Astrocyte of the spinal cord (primary cell): Measurements from ENCODE around the gene SLC1A3.

Experiments used
- DNase-seq: peaks from one replicate; pipeline ENCODE4 v3.0.0; 2011; ENCODE audit warnings: low read depth, low spot score
- H3K4me3 ChIP-seq: 2 replicates; pipeline ENCODE4 v1.5.1; 2011; ENCODE audit warnings: low read depth, mild to moderate bottlenecking, low read length, moderate library complexity
- CTCF ChIP-seq: IDR thresholded peaks from 2 replicates; pipeline ENCODE4 v1.5.1; 2012; ENCODE audit warnings: low read depth, mild to moderate bottlenecking, low read length, inconsistent platforms
- in situ Hi-C: cut with HindIII; loops from 2 replicates; pipeline ENCODE4 v1.10.0; 2017; ENCODE audit warnings: low sequenced_read_pairs

Gene SLC1A3

GRCh38 chr5:36692791-36693763 is 86.7 kb downstream of the SLC1A3 start:
- in situ Hi-C loops: no loop called here

DNA sequence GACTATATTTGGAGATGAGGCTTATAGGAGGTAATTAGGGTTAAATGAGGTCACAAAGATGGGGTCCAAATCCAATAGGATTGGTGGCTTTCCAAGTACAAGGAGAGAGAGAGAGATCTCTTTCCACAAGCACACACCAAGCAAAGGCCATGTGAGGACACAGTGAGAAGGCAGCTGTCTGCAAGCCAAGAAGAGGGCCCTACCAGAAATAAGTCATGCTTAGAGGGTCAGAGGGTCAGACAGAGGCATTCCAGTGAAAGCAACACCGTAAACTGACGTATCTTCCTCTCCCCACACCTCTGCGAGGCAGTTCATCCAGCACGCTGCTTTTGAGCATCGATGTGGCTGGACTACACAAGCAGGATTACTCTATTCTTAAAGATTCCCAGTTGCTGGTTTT is 87.9 kb downstream of the SLC1A3 start:
- DNase-seq: no peak
- no peak for TF ChIP-seq CTCF
- in situ Hi-C loops: no loop called here
- no peak overlapping the region for H3K4me3 ChIP-seq

More at GRCh38 chr5:36692791-36693763, 86.7 kb downstream of the SLC1A3 start:
- TF ChIP-seq CTCF: peak; percentile 78
- H3K4me3 ChIP-seq: no peak overlapping the region
- DNase-seq: peak; percentile 81

- peak; percentile 86 for TF ChIP-seq CTCF
- no peak overlapping the region for H3K4me3 ChIP-seq
- DNase-seq: peak; percentile 70
- in situ Hi-C loops: no loop called here
These were observed 89.8 kb downstream of the SLC1A3 start for GRCh38 chr5:36696059-36696673.

DNA sequence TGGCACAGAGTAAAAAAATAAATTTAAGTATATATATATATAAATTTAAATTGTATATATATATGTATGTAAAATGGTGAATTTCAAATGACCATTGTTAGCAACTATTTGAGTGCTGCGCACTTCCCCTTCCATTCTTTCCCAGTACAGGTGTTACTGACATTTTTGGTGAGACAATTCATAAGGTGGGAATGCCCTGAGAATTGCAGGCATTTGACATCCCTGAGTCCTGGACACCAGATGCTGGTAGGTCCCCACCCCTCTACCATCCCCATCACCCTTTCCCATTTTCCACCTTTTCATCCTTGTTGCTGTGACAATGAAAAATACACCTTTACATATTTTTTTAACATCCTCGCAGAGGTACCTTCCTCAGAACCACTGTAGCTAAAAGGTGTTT is 91.6 kb downstream of the SLC1A3 start:
- no peak for DNase-seq
- TF ChIP-seq CTCF: no peak
- in situ Hi-C loops: no loop called here
- no peak overlapping the region for H3K4me3 ChIP-seq

DNA sequence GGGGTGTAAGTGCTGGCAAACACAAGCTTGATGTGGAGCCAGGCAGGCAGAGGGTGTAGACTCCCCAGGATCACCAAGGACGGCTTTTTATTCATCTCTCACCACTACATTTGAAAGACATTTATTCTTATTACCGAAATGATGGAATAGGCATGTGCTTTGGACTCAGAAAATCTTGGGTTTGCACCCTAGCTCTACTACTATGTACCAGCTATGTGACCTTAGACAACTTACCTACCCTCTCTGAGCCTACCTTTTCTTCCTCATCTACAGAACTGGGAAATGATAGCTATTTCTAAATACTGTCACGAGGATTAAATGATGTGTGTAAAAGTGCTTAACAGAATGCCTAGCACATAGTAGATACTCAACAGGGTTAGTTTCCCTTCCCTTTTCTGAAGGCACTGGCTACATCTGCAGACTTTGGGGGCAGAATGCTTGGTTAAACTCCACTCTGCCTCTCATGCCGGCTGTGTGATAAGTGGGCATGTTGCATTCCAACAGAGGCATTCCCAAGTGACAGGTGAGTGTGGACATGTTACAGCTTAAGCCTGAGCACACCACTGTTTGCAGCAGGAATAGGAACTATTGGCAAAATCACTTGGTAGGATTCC is 94.8 kb downstream of the SLC1A3 start:
- no peak overlapping the region for H3K4me3 ChIP-seq
- no peak for DNase-seq
- in situ Hi-C loops: no loop called here
- no peak for TF ChIP-seq CTCF

DNA sequence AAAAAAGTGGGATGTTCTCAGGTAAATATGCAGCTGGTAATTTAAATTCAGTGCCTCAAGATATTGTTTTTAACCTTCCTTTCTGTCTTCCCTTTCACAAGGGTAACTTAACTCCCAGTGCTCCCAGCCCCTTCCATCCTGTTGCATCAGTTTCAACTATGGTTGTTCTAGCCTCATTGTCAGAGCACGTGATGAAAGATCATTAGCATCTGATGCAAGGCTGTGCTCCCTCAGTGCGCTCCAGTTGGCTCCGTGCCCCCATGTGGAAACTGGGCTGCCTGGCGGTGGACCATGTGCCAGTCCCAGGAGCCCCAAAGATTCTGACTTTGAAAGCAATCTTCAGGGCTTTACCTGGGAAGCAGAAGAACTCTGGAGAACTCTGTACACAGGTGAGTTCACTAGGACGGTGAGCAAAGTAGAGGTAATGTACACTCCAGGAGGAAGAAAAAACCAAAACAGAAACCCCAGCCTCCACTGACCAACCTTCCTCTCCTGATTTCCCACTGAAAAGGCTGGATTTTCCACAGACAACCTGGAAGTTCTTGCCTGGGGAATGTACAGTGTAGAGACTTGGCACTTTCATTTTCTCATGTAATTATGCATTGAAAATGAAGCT is 96.9 kb downstream of the SLC1A3 start:
- no peak for DNase-seq
- H3K4me3 ChIP-seq: no peak overlapping the region
- in situ Hi-C loops: no loop called here
- TF ChIP-seq CTCF: no peak
